ENCODE measurements around the gene NFYC.

NFYC gene

DNA sequence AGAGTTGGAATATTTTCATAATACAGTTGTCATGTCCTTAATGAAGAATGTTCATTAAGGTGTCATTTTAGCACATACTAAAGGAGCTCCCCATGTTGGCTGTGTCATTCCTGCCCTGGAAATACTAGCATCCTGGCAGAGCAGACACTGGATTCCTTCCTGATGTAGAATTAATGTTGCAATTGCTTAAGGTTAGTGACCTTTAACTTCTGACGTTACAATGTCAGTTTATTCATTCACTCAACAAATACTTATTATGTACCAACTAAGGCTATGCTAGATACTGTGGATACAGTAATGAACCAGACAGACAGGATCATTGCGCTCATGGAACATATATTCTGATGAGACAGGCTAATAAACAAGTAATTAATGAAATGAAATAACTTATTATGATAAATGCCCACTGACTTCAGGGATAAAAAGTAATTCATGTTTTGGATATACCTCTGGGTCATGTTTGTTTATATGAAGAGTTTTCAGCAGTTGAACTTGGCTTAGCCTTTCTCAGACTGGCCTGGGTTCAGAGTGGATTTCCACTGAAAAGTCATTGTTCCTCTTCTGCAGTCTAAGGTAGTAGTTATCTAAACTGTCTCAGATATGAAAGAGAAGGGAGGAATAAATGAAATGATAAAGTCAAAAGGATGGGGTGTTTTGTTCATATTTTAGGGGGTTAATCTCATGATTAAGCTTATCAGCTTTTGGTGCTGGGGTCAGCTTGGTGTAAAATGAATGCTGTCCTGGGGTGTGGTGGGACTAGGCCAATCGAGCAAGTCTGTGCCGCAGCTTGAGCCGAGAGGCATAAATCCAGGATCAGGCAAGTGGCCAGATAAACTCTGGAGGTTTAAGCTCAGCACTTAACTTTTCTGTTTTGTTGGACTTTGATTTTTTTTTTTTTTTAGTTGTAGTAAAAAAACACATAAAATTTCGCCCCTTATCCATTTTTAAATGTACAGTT is 48.8 kb downstream of the NFYC start:
- peak; percentile 73 for DNase-seq

DNA sequence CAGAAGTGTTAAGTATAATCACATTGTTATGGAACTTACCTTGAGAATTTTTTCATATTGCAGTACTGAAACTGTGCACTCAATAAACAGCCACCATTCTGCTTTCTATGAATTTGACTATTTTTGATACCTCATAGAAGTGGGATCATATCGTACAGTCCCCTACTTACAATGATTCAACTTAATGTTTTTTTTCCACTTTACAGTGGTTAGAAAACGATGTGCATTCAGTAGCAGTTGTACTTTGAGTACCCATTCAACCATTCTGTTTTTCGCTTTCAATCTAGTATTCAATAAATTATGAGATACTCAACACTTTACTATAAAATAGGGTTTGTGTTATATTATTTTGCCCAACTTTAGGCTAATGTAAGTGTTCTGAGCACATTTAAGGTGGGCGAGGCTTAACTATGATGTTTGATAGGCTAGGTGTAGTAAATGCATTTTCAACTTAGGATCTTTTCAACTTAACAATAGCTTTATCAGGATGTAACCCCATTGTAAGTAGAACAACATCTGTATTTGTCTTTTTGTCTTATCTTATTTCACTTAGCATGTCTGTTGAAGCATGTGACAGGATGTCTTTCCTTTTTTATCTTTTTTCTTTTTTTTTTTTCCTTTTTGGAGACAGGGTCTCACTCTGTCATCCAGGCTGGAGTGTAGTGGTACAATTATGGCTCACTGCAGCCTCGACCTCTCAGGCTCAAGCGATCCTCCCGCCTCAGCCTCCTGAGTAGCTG is 49.7 kb downstream of the NFYC start:
- DNase-seq, result no peak

DNA sequence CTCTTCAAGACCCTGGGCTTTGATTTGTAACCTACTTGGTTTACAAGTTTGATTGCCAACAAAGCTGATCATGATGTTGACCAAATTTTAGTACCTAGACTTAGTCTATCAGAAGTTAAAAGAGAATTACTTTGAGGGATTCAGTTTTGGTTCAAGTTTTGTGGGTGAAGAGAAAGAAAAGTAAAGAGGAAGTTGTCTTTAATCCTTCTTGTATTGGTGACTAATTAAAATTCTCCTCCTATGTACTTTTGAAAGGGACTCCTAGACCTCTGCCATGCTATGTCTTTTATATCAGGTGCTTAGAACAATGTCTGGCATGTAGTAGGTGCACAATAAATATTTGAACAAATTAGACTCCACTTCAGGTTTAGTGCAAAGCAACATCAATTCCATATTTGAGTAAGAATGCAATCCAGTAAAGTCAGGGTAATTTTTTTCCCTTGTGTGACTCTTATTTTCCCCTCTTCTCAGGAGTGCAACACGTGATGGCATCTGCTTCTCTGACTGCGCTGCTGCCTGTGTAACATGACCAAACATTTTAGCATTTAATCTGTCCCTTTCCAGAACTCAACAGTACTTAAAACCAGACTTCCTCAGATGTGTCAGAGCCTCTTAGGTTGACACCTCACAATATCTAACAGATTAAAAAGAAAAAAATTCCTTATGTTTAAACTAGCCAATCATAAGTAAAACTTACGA is 51.0 kb downstream of the NFYC start:
- DNase-seq, result no peak

DNA sequence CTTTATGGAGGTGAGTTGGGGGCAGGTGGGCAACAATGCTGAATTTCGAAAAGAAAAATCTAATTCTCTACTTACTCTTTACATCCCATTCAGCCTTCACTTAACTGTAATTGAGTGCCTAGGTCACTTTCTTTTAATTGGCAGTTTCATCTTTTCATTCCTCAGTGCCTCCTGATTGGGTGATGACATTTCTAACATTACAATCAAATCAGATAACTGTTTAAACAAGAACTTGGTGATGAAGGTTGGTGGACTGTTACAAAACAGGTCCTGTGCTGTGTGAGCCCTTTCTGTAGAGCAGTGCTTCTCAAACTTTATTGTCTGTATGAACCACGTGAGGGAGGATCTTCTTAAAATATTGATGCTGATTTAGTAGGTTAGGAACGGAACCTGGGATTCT is 51.9 kb downstream of the NFYC start:
- no peak for DNase-seq

DNA sequence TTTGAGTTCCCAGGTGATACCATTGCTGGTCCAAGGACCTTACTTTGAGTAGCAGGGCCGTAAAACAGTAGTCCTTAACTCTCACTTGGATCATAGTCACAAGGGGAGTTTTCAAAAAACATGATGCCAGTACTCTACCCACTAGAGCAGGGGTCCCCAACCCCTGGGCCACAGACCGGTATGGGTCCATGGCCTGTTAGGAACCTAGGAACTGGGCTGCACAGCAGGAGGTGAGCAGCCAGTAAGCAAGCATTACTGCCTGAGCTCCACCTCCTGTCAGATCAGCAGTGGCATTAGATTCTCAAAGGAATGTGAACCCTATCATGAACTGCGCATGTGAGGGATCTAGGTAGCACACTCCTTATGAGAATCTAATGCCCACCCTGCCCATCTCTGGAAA is 52.4 kb downstream of the NFYC start:
- no peak for DNase-seq

DNA sequence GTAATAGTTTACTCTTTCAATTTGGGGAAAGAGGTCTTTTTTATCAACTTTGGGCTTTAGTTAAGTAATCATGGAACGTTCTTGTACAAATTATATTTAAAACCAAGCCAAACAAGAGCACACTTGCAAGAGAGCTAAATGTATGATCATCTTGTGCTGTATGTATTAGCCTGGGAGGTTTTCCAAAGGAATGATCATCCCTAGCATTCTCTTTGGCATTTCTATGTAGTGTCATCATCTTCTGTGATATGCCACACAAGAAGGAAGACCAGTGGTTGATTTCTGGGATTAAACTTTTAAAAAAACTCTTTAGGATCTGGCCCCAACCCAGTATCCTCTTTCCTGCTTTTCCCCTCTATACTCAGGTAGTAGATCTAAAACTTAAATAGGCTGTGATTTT is 53.7 kb downstream of the NFYC start:
- DNase-seq, result peak; percentile 14

DNA sequence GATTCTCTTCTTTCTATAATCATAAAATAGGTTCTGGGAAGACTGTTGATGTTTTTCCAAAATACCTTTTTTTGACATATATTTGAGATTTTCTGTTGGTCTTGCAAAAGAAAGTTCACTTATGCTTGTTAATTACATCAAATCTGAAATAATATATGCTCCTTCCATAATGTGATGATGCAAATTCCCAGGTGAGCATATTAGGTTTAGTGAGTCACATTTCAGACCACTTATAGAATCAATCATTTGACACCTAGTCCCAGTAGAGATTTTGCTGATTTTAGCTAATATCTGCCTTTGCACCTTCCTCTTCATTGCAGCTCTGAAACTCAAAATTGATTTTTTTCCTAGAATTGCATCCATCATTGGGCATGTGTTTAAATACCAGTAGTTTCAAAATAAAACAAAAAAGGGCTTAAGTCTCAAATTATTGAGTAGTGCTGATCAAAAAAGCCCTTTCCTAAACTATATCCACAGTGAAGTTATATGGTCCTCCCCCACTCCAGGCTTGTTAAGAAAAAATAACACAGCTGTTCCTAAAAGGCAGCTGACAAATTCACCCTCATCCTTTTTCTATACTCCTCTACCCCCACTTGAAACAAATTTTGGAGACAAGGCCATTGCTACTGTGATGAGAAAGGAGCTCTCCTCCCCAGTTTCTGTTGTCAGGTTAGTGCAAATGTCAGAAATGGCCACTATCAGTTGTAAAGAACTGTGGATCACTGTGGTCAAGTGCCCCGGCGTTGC is 55.0 kb downstream of the NFYC start:
- no peak for DNase-seq

DNA sequence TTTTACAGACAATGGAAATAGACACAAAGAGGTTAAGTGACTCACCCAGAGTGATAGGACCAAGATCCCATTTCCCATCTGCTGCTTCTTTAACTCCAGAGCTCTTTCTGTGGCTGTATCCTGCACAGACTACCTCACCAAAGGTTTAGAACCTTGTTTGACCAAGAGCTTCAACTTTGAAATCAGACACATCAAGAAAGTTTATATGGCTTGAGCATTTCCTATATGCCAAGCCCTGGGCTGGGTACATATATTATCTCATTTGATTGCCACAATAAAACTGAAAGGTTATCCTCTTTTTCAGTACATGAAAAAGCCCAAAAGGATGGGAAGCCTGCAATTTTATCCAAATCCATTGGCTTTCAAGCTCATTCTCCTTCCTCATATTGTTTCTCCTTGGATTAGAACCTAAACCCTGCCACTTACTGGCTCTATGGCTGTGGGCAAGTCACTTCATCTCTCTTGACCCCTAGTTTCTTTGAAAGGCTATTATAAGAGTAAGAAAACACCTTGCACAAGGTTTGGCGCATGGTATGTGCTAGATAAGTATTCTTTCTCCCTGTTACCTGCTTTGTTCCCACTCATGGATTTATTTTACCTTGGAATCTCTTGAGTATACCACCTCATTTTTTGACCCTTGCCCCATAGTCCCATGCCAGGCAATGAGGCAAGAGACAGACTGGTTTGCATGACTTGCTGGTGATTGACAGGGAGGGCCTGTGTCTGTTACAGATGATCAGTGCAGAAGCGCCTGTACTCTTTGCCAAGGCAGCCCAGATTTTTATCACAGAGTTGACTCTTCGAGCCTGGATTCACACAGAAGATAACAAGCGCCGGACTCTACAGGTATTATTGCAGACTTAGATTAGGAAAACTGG is 57.6 kb downstream of the NFYC start:
- DNase-seq, result no peak

DNA sequence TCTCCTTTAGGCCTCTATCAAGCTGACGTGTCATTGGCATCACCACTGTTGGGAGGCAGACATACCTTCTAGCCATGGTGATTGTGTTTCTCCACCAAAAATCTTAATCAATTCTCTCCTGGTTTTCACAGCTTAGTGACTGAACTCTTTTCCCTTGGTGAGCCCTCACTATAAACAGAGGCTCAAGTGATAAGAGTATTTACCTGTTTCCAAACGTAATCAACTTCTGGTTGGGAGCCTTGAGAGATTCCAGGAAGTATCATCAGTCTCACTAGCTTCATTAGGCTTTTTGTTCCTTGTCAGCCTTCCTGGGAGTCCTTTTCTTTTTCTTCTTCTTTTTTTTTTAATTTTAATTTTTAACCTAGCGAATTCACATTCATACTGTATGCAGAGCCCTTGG is 58.3 kb downstream of the NFYC start:
- DNase-seq, result no peak

DNA sequence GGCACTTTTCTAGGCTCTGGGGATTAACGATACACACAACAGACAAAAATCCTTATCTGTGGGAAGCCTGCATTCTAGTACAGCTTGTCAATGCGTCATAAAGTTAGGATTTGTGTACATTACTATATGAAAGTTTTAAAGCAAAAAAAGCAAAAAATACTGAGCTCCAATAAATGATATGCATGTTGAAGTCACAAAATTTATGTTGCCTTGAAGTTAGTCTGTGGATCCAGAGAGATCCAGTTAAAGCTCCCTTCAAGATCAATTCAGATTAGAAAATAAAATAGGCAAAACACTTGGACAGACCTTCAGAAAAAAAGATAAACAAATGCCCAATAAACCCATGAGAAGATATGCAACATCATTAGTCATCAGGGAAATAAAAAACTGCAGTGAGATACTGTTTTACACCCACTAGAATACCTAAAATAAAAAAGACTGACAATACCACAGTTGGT is 59.0 kb downstream of the NFYC start:
- peak; percentile 62 for DNase-seq

DNA sequence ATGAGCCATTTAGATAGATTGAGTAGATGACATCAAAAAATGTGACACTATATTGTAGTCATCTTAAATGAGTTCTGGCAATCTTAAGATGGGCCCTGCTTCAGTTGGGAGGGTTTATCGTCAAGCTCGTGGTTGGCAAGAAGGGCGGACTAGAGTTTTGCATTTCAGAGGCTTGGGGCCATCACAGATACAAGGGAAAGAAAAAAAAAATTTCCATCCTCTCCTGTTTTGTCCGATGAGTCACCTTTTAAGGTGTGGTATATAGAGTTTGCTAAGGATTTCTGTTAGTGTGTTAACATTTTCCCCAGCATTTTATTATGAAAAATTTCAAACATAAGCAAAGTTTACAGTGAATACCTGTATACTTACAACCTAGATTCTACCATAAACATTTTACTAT is 60.3 kb downstream of the NFYC start:
- no peak for DNase-seq

DNA sequence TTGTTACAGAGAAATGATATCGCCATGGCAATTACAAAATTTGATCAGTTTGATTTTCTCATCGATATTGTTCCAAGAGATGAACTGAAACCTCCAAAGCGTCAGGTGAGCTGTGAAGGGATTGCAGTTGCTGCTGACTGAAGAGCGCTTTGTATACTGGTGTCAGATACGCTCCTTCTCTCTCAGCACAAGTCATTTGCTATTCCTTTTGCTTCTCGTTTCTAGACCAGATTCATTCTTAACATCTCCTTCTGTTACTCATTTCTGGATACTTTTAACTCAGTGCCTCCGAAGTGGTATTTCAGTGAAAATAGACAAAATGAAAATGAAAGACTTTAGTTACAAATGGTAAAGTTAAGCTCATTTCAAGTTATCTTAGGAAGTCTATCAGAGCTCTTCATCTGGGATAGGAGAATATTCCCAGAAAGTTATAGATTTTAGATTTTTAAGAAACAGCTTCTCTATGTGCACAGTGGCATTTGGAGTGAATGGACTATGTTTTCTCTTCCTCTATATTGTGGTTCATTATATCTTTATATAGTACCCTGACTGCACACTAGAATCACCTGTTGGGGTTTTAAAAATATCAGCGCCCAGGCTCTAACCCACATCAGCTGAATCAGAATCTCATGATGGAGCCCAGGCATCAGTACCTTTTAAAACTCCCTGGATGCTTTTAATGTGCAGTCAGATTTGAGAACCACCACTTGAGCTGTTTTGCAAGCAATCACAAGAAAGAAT is 61.8 kb downstream of the NFYC start:
- DNase-seq, result no peak

DNA sequence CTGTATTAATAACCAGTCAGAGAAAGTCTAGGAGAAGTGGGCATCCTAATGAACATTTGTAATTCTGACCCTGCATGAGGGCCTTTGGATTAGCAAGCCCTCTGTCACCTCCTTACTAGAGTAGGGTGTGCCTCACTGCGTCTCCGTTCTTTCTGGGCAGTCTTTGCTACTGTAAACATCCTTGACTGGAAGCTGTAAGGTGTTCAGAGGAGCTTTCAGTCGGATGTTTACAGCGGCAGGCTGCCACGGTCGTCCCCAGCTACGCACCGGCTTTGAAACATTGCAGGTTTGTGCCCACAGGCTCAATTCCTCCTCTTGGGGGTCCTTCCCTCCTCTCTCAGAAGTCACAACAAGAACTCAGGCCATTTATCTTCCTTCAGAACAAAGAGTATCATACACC is 62.7 kb downstream of the NFYC start:
- no peak for DNase-seq

DNA sequence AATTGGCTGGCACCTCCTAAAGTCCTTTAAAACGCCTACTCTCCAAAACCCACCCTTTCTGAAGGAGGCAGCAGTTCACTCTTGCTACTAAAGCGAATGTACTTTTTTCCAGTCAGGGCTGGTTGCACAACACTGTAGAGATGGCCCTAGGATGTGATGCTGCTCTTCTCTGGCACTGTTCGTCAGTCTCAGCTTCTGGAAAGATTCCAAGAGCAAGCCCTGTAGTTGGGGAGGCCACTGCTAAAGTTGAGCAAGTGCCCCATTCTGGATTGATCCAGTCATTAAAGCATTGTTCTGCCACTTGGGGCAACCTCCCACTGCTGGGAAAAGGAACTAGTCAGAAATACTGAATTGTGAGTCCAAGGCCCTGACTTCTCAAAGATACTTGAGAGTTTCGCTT is 63.6 kb downstream of the NFYC start:
- no peak for DNase-seq

DNA sequence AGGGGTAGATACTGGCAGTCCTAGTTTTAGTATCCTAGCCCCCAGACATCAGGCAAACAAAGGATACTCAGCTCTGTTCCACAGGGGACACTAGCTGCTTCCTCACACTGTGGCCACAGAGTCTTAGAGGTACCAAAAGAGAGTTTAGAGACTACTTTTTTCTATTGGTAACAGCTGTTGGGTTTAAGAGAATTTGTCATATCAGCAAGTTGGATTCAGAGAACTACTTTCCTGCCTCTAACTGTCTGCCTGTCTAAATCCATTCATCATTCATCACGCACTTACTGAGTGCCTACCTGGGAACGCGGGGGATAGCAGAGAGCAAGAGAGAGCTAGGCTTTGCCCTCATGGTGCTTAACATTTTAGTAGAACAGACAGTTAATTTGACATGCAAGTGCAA is 65.0 kb downstream of the NFYC start:
- DNase-seq, result no peak

DNA sequence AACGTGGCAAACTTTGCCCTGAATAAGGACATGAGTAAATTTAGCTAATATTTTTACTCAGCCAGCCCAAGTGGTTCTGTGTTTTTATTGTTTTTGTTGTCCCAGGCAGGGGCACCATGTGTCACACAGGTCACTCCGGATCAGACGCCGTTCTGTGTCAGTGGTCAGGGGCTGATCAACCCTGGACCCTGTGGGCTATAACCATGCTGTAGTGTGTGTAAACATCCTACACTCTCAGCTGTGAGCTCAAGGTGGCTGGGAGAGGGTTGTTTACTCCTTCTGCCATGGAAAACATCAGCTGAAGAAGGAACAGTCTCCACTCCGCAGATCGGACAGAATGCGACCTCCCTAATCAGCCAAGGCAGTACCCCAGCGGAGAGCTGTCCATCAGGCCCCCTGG is 65.6 kb downstream of the NFYC start:
- no peak for DNase-seq

DNA sequence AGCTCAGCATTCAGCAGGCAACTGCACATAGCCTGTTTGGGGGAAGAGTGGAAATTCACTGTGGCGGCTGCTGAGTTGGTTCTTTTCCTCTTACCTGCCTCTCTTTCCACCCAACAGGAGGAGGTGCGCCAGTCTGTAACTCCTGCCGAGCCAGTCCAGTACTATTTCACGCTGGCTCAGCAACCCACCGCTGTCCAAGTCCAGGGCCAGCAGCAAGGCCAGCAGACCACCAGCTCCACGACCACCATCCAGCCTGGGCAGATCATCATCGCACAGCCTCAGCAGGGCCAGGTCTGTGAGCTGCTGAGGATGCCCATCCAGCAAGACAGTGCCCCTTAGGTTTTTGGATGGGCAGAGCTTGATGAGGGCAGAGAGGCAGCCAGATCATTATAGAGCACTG is 66.5 kb downstream of the NFYC start:
- DNase-seq, result no peak

DNA sequence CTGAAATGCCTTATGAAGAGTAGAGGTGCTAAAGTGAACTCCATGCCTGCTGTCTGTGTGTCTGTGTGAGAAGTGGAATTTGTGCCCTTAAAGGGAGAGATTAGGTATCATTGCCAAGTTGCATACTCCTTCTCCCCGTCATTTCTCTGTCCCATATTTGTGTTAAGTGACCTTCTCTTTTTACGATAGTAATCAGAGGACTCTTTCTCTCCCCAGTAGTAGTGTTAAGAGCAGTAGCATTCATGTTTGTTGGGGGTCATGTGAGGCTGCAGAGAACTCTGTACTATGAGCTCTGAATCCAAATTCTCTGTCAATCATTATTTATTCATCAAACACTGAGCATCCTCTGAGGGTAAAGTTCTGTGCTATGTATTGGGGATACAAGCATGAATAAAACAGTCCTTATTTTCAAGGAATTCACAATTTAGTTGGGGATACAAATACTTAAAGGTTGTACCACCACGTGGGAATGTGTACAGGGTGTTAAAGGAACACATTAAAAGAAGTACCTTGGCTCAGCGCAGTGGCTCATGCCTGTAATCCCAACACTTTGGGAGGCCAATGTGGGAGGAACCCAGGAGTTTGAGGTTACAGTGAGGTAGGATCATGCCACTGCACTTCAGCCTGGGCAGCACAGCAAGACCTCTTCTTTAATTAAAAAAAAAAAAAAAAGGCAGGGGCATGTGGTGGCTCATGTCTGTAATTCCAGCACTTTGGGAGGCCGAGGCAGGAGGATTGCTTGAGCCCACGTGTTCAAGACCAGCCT is 67.3 kb downstream of the NFYC start:
- DNase-seq, result no peak

DNA sequence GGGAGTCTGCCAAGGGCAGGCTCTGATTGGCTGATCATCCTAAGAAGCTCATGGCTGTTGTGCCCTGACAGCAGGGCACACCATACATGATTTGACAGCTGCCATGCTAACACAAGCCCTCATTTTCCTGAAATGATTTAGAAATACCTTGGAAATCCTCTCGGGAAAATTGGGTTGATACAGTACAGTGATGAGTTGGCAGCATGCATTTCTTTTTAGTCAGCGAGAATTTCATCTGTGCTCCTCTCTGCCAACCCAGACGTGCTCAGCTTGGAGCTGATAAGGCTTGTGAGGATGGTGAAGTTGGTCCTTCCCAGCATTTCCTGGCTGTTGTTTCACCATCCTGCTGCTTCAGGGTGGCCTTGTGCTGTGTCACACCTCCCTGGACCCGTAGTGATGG is 69.5 kb downstream of the NFYC start:
- DNase-seq, result no peak
